ENCODE measurements around the gene HAO2.

HAO2 gene

GRCh38 chr1:119440721-119441307, 72.2 kb downstream of the HAO2 start:
- DNase-seq (ENCODE audit: low read depth) = no peak

- no peak for DNase-seq (ENCODE audit: low read depth)
Observed at GRCh38 chr1:119442756-119443155, 74.2 kb downstream of the HAO2 start.
